ENCODE data around the gene SCARB1.

- TF ChIP-seq AKAP8 (CRISPR knock-in tag; IDR thresholded peaks at IDR 0.05) (no peak), ZBTB7A (CRISPR knock-in tag; IDR thresholded peaks at IDR 0.05) (no peak), THRA (CRISPR knock-in tag; IDR thresholded peaks at IDR 0.05; ENCODE audit: borderline replicate concordance) (no peak), CTCF (CRISPR knock-in tag; IDR thresholded peaks at IDR 0.05) (no peak), HNRNPK (IDR thresholded peaks at IDR 0.05; ENCODE audit: low read depth, low read length, poor library complexity, severe bottlenecking) (no peak)
Measured at GRCh38 chr12:124898923-124899294, 35.2 kb upstream of the SCARB1 start.
